ENCODE results near the gene SSU72.

Gene SSU72

GRCh38 chr1:1616045-1616790 is 41.6 kb upstream of the SSU72 start:
- peak overlapping the region; percentile 82 to 98 (median 92) for H3K4me3 ChIP-seq (ENCODE audit: control insufficient read depth in 1 of 7, extremely low read depth in 1 of 7, insufficient read depth in 4 of 7, low read depth in 2 of 7, low read length in 6 of 7)
- peaks cover 5 to 34% (median 30%) of the 10 kb centered on the region in 4 experiments for H3K4me1 ChIP-seq (ENCODE audit: control extremely low read depth in 1 of 4, control insufficient read depth in 4 of 4, insufficient read depth in 4 of 4, low read length in 3 of 4)
- 6% methylated on average over 63 of the region's 80 CpGs for WGBS (ENCODE audit: insufficient coverage)
- no peaks in the 10 kb centered on the region for H3K9me3 ChIP-seq (ENCODE audit: control extremely low read depth in 1 of 5, control insufficient read depth in 4 of 5, insufficient read depth in 2 of 5, low read depth in 1 of 5, low read length in 4 of 5)
- POLR2A ChIA-PET: interaction anchor here (0.7 to 3.1 kb wide), 2 partner anchors 13 to 42 kb away, joined by 4 to 20 read pairs; no protein-coding TSS in a partner anchor
- H3K27me3 ChIP-seq (replicated peaks in 2 of 5; ENCODE audit: control insufficient read depth in 4 of 5, insufficient read depth in 5 of 5, low read length in 4 of 5): no peaks in the 10 kb centered on the region
- peaks cover 0 to 11% (median 8%) of the 10 kb centered on the region in 4 experiments for H3K36me3 ChIP-seq (ENCODE audit: control insufficient read depth in 4 of 4, insufficient read depth in 4 of 4, low read length in 3 of 4)
- CTCF ChIA-PET: interaction anchor here (1.0 kb wide), 1 partner anchor 10 kb away, joined by 3 read pairs; no protein-coding TSS in a partner anchor
- peak overlapping the region in 1 of 2 experiments; percentile 97 for H3K27ac ChIP-seq (ENCODE audit: insufficient read depth in 1 of 2, low read depth in 1 of 2, low read length in 2 of 2, poor library complexity in 1 of 2, severe bottlenecking in 2 of 2)
- DNase-seq: peak in 1 of 3 donors; percentile 42

GRCh38 chr1:1615256-1616044 is 40.8 kb upstream of the SSU72 start, which contains the start of gene MIB2:
Gene MIB2 (plus strand): TSS chr1:1615500. CDS start chr1:1623453, 7,953 bp downstream.
- under 1% methylated on average over 79 of the region's 107 CpGs for WGBS (ENCODE audit: insufficient coverage)
- Histone ChIP-seq H3K36me3 (ENCODE audit: control insufficient read depth in 4 of 4, insufficient read depth in 4 of 4, low read length in 3 of 4) (peaks cover 0 to 11% (median 8%) of the 10 kb centered on the region in 4 experiments), H3K27ac (ENCODE audit: insufficient read depth in 1 of 2, low read depth in 1 of 2, low read length in 2 of 2, poor library complexity in 1 of 2, severe bottlenecking in 2 of 2) (peak within 1 kb of the TSS; percentile 86 to 97), H3K9me3 (ENCODE audit: control extremely low read depth in 1 of 5, control insufficient read depth in 4 of 5, insufficient read depth in 2 of 5, low read depth in 1 of 5, low read length in 4 of 5) (no peaks in the 10 kb centered on the region), H3K27me3 (replicated peaks in 2 of 5; ENCODE audit: control insufficient read depth in 4 of 5, insufficient read depth in 5 of 5, low read length in 4 of 5) (no peaks in the 10 kb centered on the region), H3K4me1 (ENCODE audit: control extremely low read depth in 1 of 4, control insufficient read depth in 4 of 4, insufficient read depth in 4 of 4, low read length in 3 of 4) (peaks cover 5 to 42% (median 31%) of the 10 kb centered on the region in 4 experiments), H3K4me3 (ENCODE audit: control insufficient read depth in 1 of 7, extremely low read depth in 1 of 7, insufficient read depth in 4 of 7, low read depth in 2 of 7, low read length in 6 of 7) (peak within 1 kb of the TSS; percentile 82 to 98 (median 92))
- POLR2A ChIA-PET: interaction anchor here (0.5 to 3.1 kb wide), 4 partner anchors 12 to 192 kb away, joined by 3 to 20 read pairs (median 6); no protein-coding TSS in a partner anchor
- peak; percentile 94 to 98 (median 97) for DNase-seq
- CTCF ChIA-PET: no interaction called here

GRCh38 chr1:1614954-1615255 is 40.2 kb upstream of the SSU72 start:
- peaks cover 5 to 44% (median 31%) of the 10 kb centered on the region in 4 experiments for H3K4me1 ChIP-seq (ENCODE audit: control extremely low read depth in 1 of 4, control insufficient read depth in 4 of 4, insufficient read depth in 4 of 4, low read length in 3 of 4)
- WGBS (ENCODE audit: insufficient coverage): 0% methylated on average over 21 of the region's 23 CpGs
- no peaks in the 10 kb centered on the region for H3K9me3 ChIP-seq (ENCODE audit: control extremely low read depth in 1 of 5, control insufficient read depth in 4 of 5, insufficient read depth in 2 of 5, low read depth in 1 of 5, low read length in 4 of 5)
- no peaks in the 10 kb centered on the region for H3K27me3 ChIP-seq (replicated peaks in 2 of 5; ENCODE audit: control insufficient read depth in 4 of 5, insufficient read depth in 5 of 5, low read length in 4 of 5)
- DNase-seq: no peak
- H3K4me3 ChIP-seq (ENCODE audit: control insufficient read depth in 1 of 7, extremely low read depth in 1 of 7, insufficient read depth in 4 of 7, low read depth in 2 of 7, low read length in 6 of 7): peak overlapping the region; percentile 82 to 98 (median 92)
- H3K36me3 ChIP-seq (ENCODE audit: control insufficient read depth in 4 of 4, insufficient read depth in 4 of 4, low read length in 3 of 4): peaks cover 0 to 11% (median 8%) of the 10 kb centered on the region in 4 experiments
- H3K27ac ChIP-seq (ENCODE audit: insufficient read depth in 1 of 2, low read depth in 1 of 2, low read length in 2 of 2, poor library complexity in 1 of 2, severe bottlenecking in 2 of 2): peak overlapping the region; percentile 15 to 97
- ChIA-PET POLR2A (interaction anchor here (0.5 to 3.1 kb wide), 3 partner anchors 12 to 191 kb away, joined by 3 to 20 read pairs (median 7); no protein-coding TSS in a partner anchor), CTCF (interaction anchor here (1.4 to 1.8 kb wide), 2 partner anchors 18 to 41 kb away, joined by 4 to 5 read pairs; no protein-coding TSS in a partner anchor)

- Histone ChIP-seq H3K9me3 (ENCODE audit: control extremely low read depth in 1 of 5, control insufficient read depth in 4 of 5, insufficient read depth in 2 of 5, low read depth in 1 of 5, low read length in 4 of 5) (no peaks in the 10 kb centered on the region), H3K27me3 (replicated peaks in 2 of 5; ENCODE audit: control insufficient read depth in 4 of 5, insufficient read depth in 5 of 5, low read length in 4 of 5) (no peaks in the 10 kb centered on the region), H3K36me3 (ENCODE audit: control insufficient read depth in 4 of 4, insufficient read depth in 4 of 4, low read length in 3 of 4) (peaks cover 0 to 11% (median 8%) of the 10 kb centered on the region in 4 experiments), H3K4me3 (ENCODE audit: control insufficient read depth in 1 of 7, extremely low read depth in 1 of 7, insufficient read depth in 4 of 7, low read depth in 2 of 7, low read length in 6 of 7) (peak overlapping the region; percentile 82 to 98 (median 92)), H3K27ac (ENCODE audit: insufficient read depth in 1 of 2, low read depth in 1 of 2, low read length in 2 of 2, poor library complexity in 1 of 2, severe bottlenecking in 2 of 2) (peak overlapping the region; percentile 15 to 97), H3K4me1 (ENCODE audit: control extremely low read depth in 1 of 4, control insufficient read depth in 4 of 4, insufficient read depth in 4 of 4, low read length in 3 of 4) (peaks cover 5 to 44% (median 31%) of the 10 kb centered on the region in 4 experiments)
- ChIA-PET POLR2A (interaction anchor here (0.5 to 3.1 kb wide), 3 partner anchors 11 to 191 kb away, joined by 3 to 20 read pairs (median 7); no protein-coding TSS in a partner anchor), CTCF (interaction anchor here (0.5 to 1.8 kb wide), 6 partner anchors 12 to 40 kb away, joined by 3 to 5 read pairs (median 4); no protein-coding TSS in a partner anchor)
- WGBS (ENCODE audit: insufficient coverage): 15% methylated on average over 25 of the region's 30 CpGs
- peak; percentile 41 to 88 (median 78) for DNase-seq
Measured at GRCh38 chr1:1614204-1614953, 39.7 kb upstream of the SSU72 start.

- Histone ChIP-seq H3K27ac (ENCODE audit: insufficient read depth in 1 of 2, low read depth in 1 of 2, low read length in 2 of 2, poor library complexity in 1 of 2, severe bottlenecking in 2 of 2) (peak overlapping the region in 1 of 2 experiments; percentile 97), H3K36me3 (ENCODE audit: control insufficient read depth in 4 of 4, insufficient read depth in 4 of 4, low read length in 3 of 4) (peaks cover 0 to 11% (median 8%) of the 10 kb centered on the region in 4 experiments), H3K9me3 (ENCODE audit: control extremely low read depth in 1 of 5, control insufficient read depth in 4 of 5, insufficient read depth in 2 of 5, low read depth in 1 of 5, low read length in 4 of 5) (no peaks in the 10 kb centered on the region), H3K4me1 (ENCODE audit: control extremely low read depth in 1 of 4, control insufficient read depth in 4 of 4, insufficient read depth in 4 of 4, low read length in 3 of 4) (peaks cover 5 to 44% (median 31%) of the 10 kb centered on the region in 4 experiments), H3K4me3 (ENCODE audit: control insufficient read depth in 1 of 7, extremely low read depth in 1 of 7, insufficient read depth in 4 of 7, low read depth in 2 of 7, low read length in 6 of 7) (peak overlapping the region in 4 of 7 experiments; percentile 82 to 92 (median 89)), H3K27me3 (replicated peaks in 2 of 5; ENCODE audit: control insufficient read depth in 4 of 5, insufficient read depth in 5 of 5, low read length in 4 of 5) (no peaks in the 10 kb centered on the region)
- ChIA-PET CTCF (interaction anchor here (0.5 to 1.8 kb wide), 6 partner anchors 11 to 41 kb away, joined by 3 to 5 read pairs (median 4); no protein-coding TSS in a partner anchor), POLR2A (interaction anchor here (1.9 to 3.1 kb wide), 2 partner anchors 10 to 16 kb away, joined by 7 to 20 read pairs; no protein-coding TSS in a partner anchor)
- DNase-seq: no peak
- 59% methylated on average over 8 of the region's 11 CpGs for WGBS (ENCODE audit: insufficient coverage)
Measured at GRCh38 chr1:1613509-1614082, 38.9 kb upstream of the SSU72 start.

GRCh38 chr1:1612104-1612400 is 37.4 kb upstream of the SSU72 start:
- peaks cover 5 to 46% (median 37%) of the 10 kb centered on the region in 4 experiments for H3K4me1 ChIP-seq (ENCODE audit: control extremely low read depth in 1 of 4, control insufficient read depth in 4 of 4, insufficient read depth in 4 of 4, low read length in 3 of 4)
- H3K9me3 ChIP-seq (ENCODE audit: control extremely low read depth in 1 of 5, control insufficient read depth in 4 of 5, insufficient read depth in 2 of 5, low read depth in 1 of 5, low read length in 4 of 5): no peaks in the 10 kb centered on the region
- H3K27me3 ChIP-seq (replicated peaks in 2 of 5; ENCODE audit: control insufficient read depth in 4 of 5, insufficient read depth in 5 of 5, low read length in 4 of 5): no peaks in the 10 kb centered on the region
- H3K36me3 ChIP-seq (ENCODE audit: control insufficient read depth in 4 of 4, insufficient read depth in 4 of 4, low read length in 3 of 4): no peaks in the 10 kb centered on the region
- no peak for DNase-seq
- 100% methylated on average over 1 of the region's 3 CpGs for WGBS (ENCODE audit: insufficient coverage)
- POLR2A ChIA-PET: no interaction called here
- no peak overlapping the region for H3K4me3 ChIP-seq (ENCODE audit: control insufficient read depth in 1 of 7, extremely low read depth in 1 of 7, insufficient read depth in 4 of 7, low read depth in 2 of 7, low read length in 6 of 7)
- CTCF ChIA-PET: interaction anchor here (0.6 to 1.2 kb wide), 3 partner anchors 15 to 56 kb away, joined by 3 to 4 read pairs (median 3); no protein-coding TSS in a partner anchor
- H3K27ac ChIP-seq (ENCODE audit: insufficient read depth in 1 of 2, low read depth in 1 of 2, low read length in 2 of 2, poor library complexity in 1 of 2, severe bottlenecking in 2 of 2): no peak overlapping the region
